ENCODE results near the gene RELN.

RELN gene

DNA sequence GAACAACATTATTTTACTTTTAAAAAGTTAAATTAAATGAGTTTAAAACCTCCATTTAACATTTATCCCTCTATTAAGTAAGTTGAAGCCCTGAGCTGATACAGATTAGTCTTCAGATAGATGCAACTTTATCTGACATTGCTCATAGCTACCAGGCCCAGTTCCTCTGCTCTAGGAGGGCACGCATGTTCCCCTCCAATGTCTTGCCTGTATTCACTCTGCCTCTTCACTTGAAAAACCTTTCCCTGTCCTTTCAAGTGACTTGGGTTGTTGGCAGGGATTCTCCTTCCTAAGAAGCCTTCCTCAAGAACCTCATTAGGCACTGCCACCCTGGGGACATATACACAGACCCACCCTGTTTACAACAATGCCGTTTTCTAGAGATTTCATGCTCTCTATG lies 270.4 kb downstream of the RELN start:
- DNase-seq, result no peak

- DNase-seq, result no peak
Measured at GRCh38 chr7:103718482-103719061, 270.9 kb downstream of the RELN start.

DNA sequence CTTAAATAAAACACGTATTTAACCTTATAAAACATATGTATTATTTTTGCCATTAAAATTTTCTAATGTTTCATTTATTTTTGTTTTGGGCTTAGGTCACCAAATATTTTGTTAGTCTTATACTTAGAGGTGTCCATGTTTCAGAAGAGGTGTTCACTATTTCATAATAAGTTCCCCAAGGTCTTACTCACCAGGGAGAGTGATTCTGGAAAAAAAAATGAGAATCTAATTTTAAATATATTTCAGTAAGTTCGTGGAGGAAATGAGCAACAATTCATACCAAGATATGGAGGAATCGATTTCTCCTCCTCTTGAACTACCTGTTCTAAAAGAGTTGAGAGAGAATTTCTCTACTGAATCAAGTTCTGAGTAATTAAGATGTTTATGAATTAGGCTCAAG lies 271.9 kb downstream of the RELN start:
- DNase-seq, result no peak

- DNase-seq, result no peak
Measured at GRCh38 chr7:103715376-103716120, 273.9 kb downstream of the RELN start.

DNA sequence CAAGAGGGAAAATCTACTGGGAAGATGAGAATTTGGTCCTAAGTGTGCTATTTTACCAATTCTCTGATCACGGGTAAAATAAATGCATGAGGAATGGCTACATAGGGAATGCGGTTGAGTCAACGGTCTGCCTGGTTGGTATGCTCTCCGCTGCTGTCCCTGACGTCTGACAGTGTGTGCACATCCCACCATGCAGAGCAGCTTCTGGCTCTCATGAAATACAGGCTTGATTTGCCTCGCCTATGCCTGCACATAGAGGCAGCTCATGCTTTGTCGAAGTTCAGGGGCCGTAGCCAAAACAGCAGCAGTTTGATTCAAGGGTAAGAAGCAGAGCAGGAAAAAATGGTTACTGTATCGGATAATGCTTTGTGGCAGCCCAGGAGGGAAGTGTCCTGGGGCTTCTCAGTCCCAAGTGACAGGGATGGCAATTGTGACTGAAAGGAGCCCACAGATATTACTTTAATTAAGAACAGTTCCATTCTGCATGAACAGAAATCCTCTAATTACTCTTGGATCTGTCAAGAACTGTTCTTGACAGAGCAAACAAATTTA lies 275.0 kb downstream of the RELN start:
- DNase-seq, result no peak

- DNase-seq, result no peak
Measured at GRCh38 chr7:103712991-103713778, 276.3 kb downstream of the RELN start.

- no peak for DNase-seq
Measured at GRCh38 chr7:103711413-103711812, 278.0 kb downstream of the RELN start.

DNA sequence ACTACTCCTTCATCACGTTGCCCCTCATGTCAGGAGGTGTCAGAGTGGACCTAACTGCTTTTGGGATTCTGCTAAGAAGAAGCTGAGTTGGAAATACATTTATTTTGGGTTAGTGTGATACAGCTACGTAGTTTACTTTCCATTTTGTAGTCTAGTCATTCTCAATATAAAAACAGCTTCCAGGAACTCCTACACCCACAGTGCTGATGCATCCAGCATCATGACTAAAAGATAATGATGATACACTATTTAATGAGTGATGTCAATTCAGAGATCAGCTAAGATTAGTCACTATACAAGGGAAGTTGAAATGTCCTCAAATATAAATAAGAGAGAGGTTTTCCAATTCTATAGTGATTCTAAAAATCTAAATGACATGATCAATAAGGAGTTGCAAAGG lies 279.2 kb downstream of the RELN start:
- no peak for DNase-seq

GRCh38 chr7:103706805-103707204 lies 282.7 kb downstream of the RELN start:
- DNase-seq, result no peak

GRCh38 chr7:103705542-103705941 lies 283.9 kb downstream of the RELN start:
- DNase-seq, result no peak

DNA sequence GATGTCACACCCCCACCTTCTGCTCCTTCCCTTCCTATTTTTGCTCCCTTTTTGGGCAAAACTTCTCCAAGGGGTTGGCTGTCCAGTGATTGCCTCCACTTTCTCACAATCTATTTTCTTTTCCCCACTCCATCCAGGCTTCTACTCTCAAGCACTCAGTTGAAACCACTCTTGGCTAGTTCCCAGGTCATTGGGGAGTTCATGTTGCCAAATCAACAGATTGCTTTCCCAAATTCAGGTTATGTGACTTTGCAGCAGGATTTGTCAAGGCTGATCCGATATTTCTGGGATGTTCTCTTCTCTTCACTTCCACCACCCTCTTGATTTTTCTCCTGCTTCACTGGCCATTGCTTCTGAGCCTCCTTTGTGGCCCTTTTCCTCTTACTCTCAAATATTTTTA lies 284.8 kb downstream of the RELN start:
- no peak for DNase-seq

DNA sequence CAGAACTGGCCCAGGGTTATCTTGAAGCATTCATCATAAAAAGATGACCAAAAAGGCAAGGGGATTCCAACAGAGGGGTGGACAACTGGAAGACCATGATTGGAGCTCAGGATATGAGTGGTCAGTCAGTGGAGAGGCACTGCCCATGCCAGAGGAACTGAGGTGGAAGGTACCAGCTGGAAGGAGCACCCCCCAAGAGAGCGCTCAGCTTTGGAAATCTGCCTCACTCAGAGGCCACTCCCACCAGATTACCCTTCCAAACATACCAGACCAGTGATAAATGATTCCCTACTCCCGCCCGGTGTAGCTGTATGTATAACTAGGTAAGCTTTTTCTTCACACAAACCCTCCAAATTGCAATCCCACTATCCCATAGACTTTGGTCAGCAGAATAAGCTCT lies 286.5 kb downstream of the RELN start:
- DNase-seq, result no peak

GRCh38 chr7:103702454-103702853 lies 287.0 kb downstream of the RELN start:
- no peak for DNase-seq

DNA sequence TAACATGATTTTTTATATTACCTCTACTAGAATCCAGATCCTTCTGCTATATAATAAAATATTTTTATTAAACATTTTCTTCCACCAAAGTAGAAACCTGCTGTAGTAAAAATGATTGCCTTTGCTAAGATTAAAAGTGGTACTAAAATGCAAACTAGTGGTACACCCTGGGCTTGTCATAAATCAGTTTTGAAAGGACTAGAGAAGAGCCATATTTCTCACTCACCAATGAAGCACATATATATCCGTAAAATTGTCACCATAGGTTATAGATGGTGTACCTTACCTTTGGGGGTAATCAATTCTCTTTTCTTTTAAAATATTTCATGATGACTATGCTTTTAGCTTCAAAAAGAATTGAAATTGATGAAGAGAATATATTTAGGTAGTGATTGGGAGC lies 290.4 kb downstream of the RELN start:
- DNase-seq, result no peak

DNA sequence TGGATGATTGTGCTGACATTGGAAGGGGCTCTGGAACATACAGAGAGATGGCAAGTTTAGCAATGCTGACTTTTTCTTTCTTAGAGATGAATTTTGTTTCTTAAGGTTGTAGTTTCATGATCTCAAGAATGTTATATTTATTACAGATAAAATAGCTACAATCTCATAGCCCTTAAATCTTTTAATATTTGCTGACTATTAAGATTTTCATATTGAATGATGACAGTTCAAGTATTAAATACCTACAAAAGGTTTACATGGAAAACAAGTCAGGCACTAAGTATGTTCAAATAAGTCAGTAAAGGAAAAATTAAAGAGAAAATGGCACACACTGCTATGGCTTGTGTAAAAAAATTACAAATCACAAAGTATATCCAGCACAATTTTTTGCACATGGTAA lies 291.4 kb downstream of the RELN start:
- no peak for DNase-seq

DNA sequence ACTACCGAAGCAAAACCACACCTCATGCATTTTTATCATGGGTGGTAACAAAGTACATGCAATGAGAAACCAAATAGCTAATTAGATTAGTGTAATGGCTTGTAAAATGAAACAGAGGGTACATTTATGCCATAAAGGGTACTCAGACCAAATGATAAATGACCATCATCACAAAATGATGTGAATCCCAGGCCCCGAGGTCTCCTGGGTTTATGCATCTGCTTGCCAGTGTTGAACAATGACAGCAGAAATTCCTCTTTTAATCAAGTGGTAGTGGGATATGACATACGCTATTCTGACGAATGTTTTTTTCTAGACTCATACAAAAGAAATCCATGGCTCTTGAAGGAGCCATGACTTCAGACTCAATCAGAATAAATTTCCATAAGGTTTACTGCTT lies 293.9 kb downstream of the RELN start:
- DNase-seq, result no peak

DNA sequence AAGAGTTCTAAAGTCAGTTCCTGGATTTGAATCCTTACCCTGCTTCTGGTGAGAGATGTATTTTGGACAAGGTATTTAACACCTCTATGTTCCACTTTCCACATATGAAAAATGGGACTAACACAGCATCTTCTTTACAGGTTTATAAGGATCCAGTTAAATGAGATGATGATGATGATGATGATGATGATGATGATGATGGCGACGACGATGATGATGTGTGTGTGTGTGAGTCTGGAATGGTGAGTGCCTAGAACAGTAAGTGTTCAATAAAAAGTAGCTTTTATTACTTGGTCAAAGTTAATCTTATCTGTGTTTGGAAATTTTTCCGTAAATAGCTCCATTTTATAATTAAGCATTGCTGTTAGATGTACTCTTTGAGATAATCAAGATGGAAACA lies 295.2 kb downstream of the RELN start:
- DNase-seq, result no peak

- no peak for DNase-seq
Measured at GRCh38 chr7:103691291-103691690, 298.2 kb downstream of the RELN start.

DNA sequence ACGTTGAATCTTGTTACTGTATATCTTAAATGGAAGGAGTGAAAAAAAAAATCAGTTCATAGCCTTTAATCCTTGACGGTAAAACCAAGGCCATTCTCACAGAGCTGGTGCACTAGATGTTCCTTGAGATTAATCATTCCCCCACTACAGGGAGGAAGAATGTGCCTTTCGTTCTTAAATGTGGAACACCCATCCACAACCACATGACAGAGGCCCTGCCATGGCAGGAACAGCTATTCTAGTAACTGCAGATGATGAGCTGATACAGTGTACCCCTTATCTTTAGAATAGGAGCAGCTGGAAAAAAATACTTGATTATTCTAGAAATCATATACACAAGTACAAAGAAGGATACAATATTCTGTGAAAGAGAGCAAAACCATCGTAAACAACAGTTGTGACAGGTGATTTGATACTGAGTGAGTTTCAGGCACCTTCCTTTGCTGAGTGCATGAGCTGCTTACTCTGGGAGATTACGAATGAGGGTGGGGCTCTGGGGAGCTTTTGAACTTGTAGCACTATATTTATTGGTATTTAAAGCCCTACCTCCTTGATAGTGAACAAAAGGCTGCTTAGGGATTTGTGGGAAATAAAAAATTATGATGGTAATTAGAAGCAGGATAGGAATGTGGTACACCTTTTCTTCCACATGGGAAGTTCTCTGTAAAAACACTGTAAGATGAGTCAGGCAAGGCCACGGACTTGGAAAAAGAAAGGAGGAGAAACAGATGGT lies 299.1 kb downstream of the RELN start:
- no peak for DNase-seq

DNA sequence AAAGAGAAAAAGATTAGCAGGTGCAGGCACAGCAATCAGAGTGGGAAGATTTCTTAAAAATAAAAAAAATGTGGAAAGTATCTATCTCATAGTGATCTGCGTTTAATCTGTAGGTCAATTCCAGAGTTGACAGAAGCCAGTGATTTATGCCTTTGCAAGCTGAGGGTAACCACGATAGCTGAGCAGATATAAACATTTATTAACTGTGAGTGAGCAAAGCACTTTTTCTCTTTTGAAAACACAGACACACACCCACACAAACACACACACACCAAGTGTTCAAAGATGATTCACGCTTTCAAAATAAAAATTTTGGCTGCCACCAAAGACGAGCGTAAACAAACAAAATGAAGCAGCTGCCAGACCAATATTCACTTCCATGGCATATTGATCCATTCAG lies 300.2 kb downstream of the RELN start:
- no peak for DNase-seq

GRCh38 chr7:103687951-103688350 lies 301.5 kb downstream of the RELN start:
- DNase-seq, result no peak

DNA sequence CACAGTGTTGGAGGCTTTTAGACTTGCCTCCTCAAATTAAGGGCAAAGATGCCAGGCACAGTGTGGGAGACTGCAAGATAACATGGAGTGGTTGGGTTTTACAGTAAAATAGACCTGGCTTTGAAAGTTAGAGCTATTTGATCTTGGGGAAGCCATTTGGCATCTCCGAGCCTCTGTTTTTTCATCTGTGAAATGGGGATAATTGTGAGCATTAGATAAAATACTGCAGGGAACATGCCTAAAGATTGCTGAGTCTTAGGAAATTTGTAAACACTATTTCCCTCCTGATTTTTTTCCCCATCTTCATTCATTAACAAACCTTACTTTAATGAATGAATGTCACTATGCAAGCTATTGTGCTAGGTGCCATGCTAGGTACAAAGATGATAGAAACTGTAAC lies 302.2 kb downstream of the RELN start:
- DNase-seq, result no peak

Data from hypothalamus (tissue), 51 donors.